Erythroblast (primary cell): ENCODE data around the gene DDIAS.
"Not testable (repeated sequence)": the region's sequence is repeated elsewhere in the genome, so short reads cannot be mapped to it uniquely, and the experiment has no call there.

ENCODE experiments used
- GATA1 ChIP-seq: IDR thresholded peaks from 2 replicates; pipeline ENCODE4 v1.6.1; 2011; ENCODE audit warnings: low read depth, mild to moderate bottlenecking, control low read depth, low read length, moderate library complexity
- POLR2A ChIP-seq: IDR thresholded peaks from 2 replicates; pipeline ENCODE4 v1.6.1; 2011; ENCODE audit warnings: mild to moderate bottlenecking, low read length

- not testable (repeated sequence) for TF ChIP-seq POLR2A, GATA1
These were observed 46.6 kb upstream of the DDIAS start for GRCh38 chr11:82854916-82855315.
